H7 (cell line): ENCODE data around the gene ADCY10. TPM values are rescaled to one million over a fixed set of nuclear protein-coding genes. Genes with fewer than 3 reads are reported as not detected.
A peak's percentile ranks its signal among the peaks of the same experiment; 100 is the strongest.
"Not testable (repeated sequence)": the region's sequence is repeated elsewhere in the genome, so short reads cannot be mapped to it uniquely, and the experiment has no call there.

ENCODE experiments used
- DNase-seq: peaks from one replicate; pipeline ENCODE4 v3.0.0; 2012
- H3K27me3 ChIP-seq: 2 replicates; pipeline ENCODE4 v1.6.0; 2011; ENCODE audit warnings: mild to moderate bottlenecking, low read length; ENCODE audit not compliant: control insufficient read depth, insufficient read depth
- H3K36me3 ChIP-seq: replicated peaks from 2 replicates; pipeline ENCODE4 v1.5.1; 2011; ENCODE audit warnings: low read length; ENCODE audit not compliant: control insufficient read depth, insufficient read depth
- H3K4me3 ChIP-seq: 2 replicates; pipeline ENCODE4 v1.5.1; 2011; ENCODE audit warnings: low read depth, mild to moderate bottlenecking, control low read depth, low read length, moderate library complexity; ENCODE audit not compliant: insufficient read depth
- total RNA-seq: library from RNA; depleted of rRNA; stranded (reverse); fragments of >200 nt; shearing (Covaris generic); gene quantifications from 2 replicates; pipeline ENCODE4 v1.2.3, GENCODE V29; 2014

ADCY10 gene
- total RNA-seq, 1 experiment from 2014 or later, result 0.24 TPM

- Histone ChIP-seq H3K36me3 (no peaks in the 10 kb centered on the region), H3K4me3 (no peak overlapping the region), H3K27me3 (no peaks in the 10 kb centered on the region)
- DNase-seq, result no peak
These were observed 32.9 kb downstream of the ADCY10 start for GRCh38 chr1:167881069-167881468.

GRCh38 chr1:167880580-167881021 lies 33.3 kb downstream of the ADCY10 start:
- no peak for DNase-seq
- no peak overlapping the region for H3K4me3 ChIP-seq
- no peaks in the 10 kb centered on the region for H3K27me3 ChIP-seq
- no peaks in the 10 kb centered on the region for H3K36me3 ChIP-seq

GRCh38 chr1:167879508-167879907 lies 34.4 kb downstream of the ADCY10 start:
- H3K4me3 ChIP-seq, result no peak overlapping the region
- no peaks in the 10 kb centered on the region for H3K27me3 ChIP-seq
- no peaks in the 10 kb centered on the region for H3K36me3 ChIP-seq
- DNase-seq, result no peak

GRCh38 chr1:167878372-167879160 lies 35.4 kb downstream of the ADCY10 start:
- Histone ChIP-seq H3K27me3 (no peaks in the 10 kb centered on the region), H3K36me3 (no peaks in the 10 kb centered on the region), H3K4me3 (no peak overlapping the region)
- DNase-seq, result no peak

GRCh38 chr1:167876597-167877175 lies 37.2 kb downstream of the ADCY10 start:
- Histone ChIP-seq H3K4me3 (no peak overlapping the region), H3K36me3 (no peaks in the 10 kb centered on the region), H3K27me3 (no peaks in the 10 kb centered on the region)
- DNase-seq, result no peak

GRCh38 chr1:167871331-167871730 lies 42.6 kb downstream of the ADCY10 start:
- Histone ChIP-seq H3K36me3 (no peaks in the 10 kb centered on the region), H3K4me3 (no peak overlapping the region), H3K27me3 (no peaks in the 10 kb centered on the region)
- no peak for DNase-seq

GRCh38 chr1:167869157-167870001 lies 44.6 kb downstream of the ADCY10 start:
- not testable (repeated sequence) for DNase-seq, H3K27me3 ChIP-seq, H3K4me3 ChIP-seq, H3K36me3 ChIP-seq

- not testable (repeated sequence) for H3K4me3 ChIP-seq, H3K36me3 ChIP-seq, DNase-seq
These were observed 47.1 kb downstream of the ADCY10 start for GRCh38 chr1:167866739-167867414.

GRCh38 chr1:167866326-167866725 lies 47.6 kb downstream of the ADCY10 start:
- H3K36me3 ChIP-seq, DNase-seq, H3K27me3 ChIP-seq, H3K4me3 ChIP-seq: not testable (repeated sequence)

More at GRCh38 chr1:167866739-167867414, 47.1 kb downstream of the ADCY10 start:
- not testable (repeated sequence) for H3K27me3 ChIP-seq

GRCh38 chr1:167865804-167866308 lies 48.1 kb downstream of the ADCY10 start:
- not testable (repeated sequence) for H3K36me3 ChIP-seq, H3K4me3 ChIP-seq, H3K27me3 ChIP-seq, DNase-seq

- not testable (repeated sequence) for H3K27me3 ChIP-seq, H3K4me3 ChIP-seq, DNase-seq, H3K36me3 ChIP-seq
These were observed 48.7 kb downstream of the ADCY10 start for GRCh38 chr1:167865193-167865592.

- Histone ChIP-seq H3K4me3 (no peak overlapping the region; the same call in 1 of the 2 replicates), H3K36me3 (no peaks in the 10 kb centered on the region)
These were observed 49.4 kb downstream of the ADCY10 start for GRCh38 chr1:167864392-167865032.

GRCh38 chr1:167863921-167864279 lies 50.0 kb downstream of the ADCY10 start:
- Histone ChIP-seq H3K36me3 (no peaks in the 10 kb centered on the region), H3K4me3 (peak overlapping the region; percentile 23; the same call in 1 of the 2 replicates), H3K27me3 (no peaks in the 10 kb centered on the region)
- DNase-seq, result no peak

More at GRCh38 chr1:167864392-167865032, 49.4 kb downstream of the ADCY10 start:
- DNase-seq, result no peak
- no peaks in the 10 kb centered on the region for H3K27me3 ChIP-seq
